Tibial artery (tissue), 4 donors: ENCODE data around the gene CDK4.

Source experiments
- DNase-seq, 2 donors: peaks; one replicate each; pipeline ENCODE4 v3.0.0-alpha.2; 2019
- H3K27ac ChIP-seq, 2 donors: fragments of 200-600 bp; sonication (generic) in 1 of 2; 1 replicate in 1 of 2; 2 replicates in 1 of 2; pipeline ENCODE4 v1.5.1; 2018 to 2019; ENCODE audit warnings: mild to moderate bottlenecking in 1 of 2
- H3K27me3 ChIP-seq, 2 donors: fragments of 200-600 bp; sonication (generic) in 1 of 2; one replicate each; pipeline versions ENCODE4 v1.5.1 to v1.6.0; 2016 to 2019
- H3K36me3 ChIP-seq, 3 donors: fragments of 200-600 bp; sonication (generic) in 2 of 3; one replicate each; pipeline ENCODE4 v1.5.1; 2016 to 2019; ENCODE audit warnings: mild to moderate bottlenecking in 2 of 3
- H3K4me1 ChIP-seq, 4 donors: fragments of 200-600 bp; sonication (generic) in 2 of 4; 1 replicate in 3 of 4; 2 replicates in 1 of 4; pipeline ENCODE4 v1.5.1; 2016 to 2019
- H3K4me3 ChIP-seq, 2 donors: fragments of 200-600 bp; sonication (generic) in 1 of 2; 1 replicate in 1 of 2; 2 replicates in 1 of 2; pipeline ENCODE4 v1.5.1; 2018 to 2019; ENCODE audit warnings: mild to moderate bottlenecking in 2 of 2
- H3K9me3 ChIP-seq, 3 donors: fragments of 200-600 bp; sonication (generic) in 1 of 3; one replicate each; pipeline ENCODE4 v1.5.1; 2016 to 2019
- CTCF ChIP-seq, 2 experiments: fragments of 200-600 bp in 1 of 2; fragments of 450-650 bp in 1 of 2; IDR thresholded peaks; one replicate each; pipeline ENCODE4 v1.5.1; 2017 to 2019; ENCODE audit warnings: antibody characterized with exemption in 2 of 2, mild to moderate bottlenecking in 1 of 2, moderate library complexity in 1 of 2
- intact Hi-C: fragments of 100-400 bp; cut with DNase I; formaldehyde crosslinking; loops from one replicate; pipeline ENCODE4 v1.15.0; 2023; ENCODE audit warnings: low total_unique reads

CDK4 gene

GRCh38 chr12:57731411-57732080 lies 20.6 kb downstream of the CDK4 start:
- DNase-seq, result no peak
- H3K36me3 ChIP-seq, result no peaks in the 10 kb centered on the region
- TF ChIP-seq CTCF (IDR thresholded peaks at IDR 0.05), result no peak
- H3K4me3 ChIP-seq, result no peak overlapping the region
- peaks cover 0 to 58% of the 10 kb centered on the region in 2 donors for H3K27me3 ChIP-seq
- H3K4me1 ChIP-seq, result peaks cover 0 to 24% (median 13%) of the 10 kb centered on the region in 4 donors
- H3K27ac ChIP-seq, result no peak overlapping the region
- no peaks in the 10 kb centered on the region for H3K9me3 ChIP-seq
- intact Hi-C loops, result no loop called here

- no peak for DNase-seq
- H3K36me3 ChIP-seq, result no peaks in the 10 kb centered on the region
- no peak for TF ChIP-seq CTCF (IDR thresholded peaks at IDR 0.05)
- peaks cover 0 to 55% of the 10 kb centered on the region in 2 donors for H3K27me3 ChIP-seq
- intact Hi-C loops, result no loop called here
- H3K4me1 ChIP-seq, result peaks cover 0 to 22% (median 15%) of the 10 kb centered on the region in 4 donors
- H3K27ac ChIP-seq, result no peak overlapping the region
- H3K4me3 ChIP-seq, result no peak overlapping the region
- no peaks in the 10 kb centered on the region for H3K9me3 ChIP-seq
These were observed 21.6 kb downstream of the CDK4 start for GRCh38 chr12:57730336-57731067.

- Histone ChIP-seq H3K36me3 (no peaks in the 10 kb centered on the region), H3K27ac (no peak overlapping the region), H3K4me1 (peaks cover 0 to 19% (median 15%) of the 10 kb centered on the region in 4 donors), H3K9me3 (no peaks in the 10 kb centered on the region), H3K4me3 (no peak overlapping the region), H3K27me3 (peaks cover 0 to 53% of the 10 kb centered on the region in 2 donors)
- no peak for DNase-seq
- no peak for TF ChIP-seq CTCF (IDR thresholded peaks at IDR 0.05)
- intact Hi-C loops, result loop anchor here (10.0 kb wide), 1 partner anchor 175 kb away; no protein-coding TSS in a partner anchor
These were observed 22.7 kb downstream of the CDK4 start for GRCh38 chr12:57729321-57729844.

GRCh38 chr12:57727758-57728395 lies 24.2 kb downstream of the CDK4 start:
- peaks cover 0 to 19% (median 15%) of the 10 kb centered on the region in 4 donors for H3K4me1 ChIP-seq
- intact Hi-C loops, result loop anchor here (10.0 kb wide), 1 partner anchor 177 kb away; no protein-coding TSS in a partner anchor
- no peaks in the 10 kb centered on the region for H3K36me3 ChIP-seq
- no peaks in the 10 kb centered on the region for H3K9me3 ChIP-seq
- no peak for TF ChIP-seq CTCF (IDR thresholded peaks at IDR 0.05)
- no peak overlapping the region for H3K27ac ChIP-seq
- DNase-seq, result no peak
- H3K4me3 ChIP-seq, result no peak overlapping the region
- peaks cover 0 to 41% of the 10 kb centered on the region in 2 donors for H3K27me3 ChIP-seq

- intact Hi-C loops, result loop anchor here (10.0 kb wide), 1 partner anchor 178 kb away; no protein-coding TSS in a partner anchor
- Histone ChIP-seq H3K9me3 (no peaks in the 10 kb centered on the region), H3K36me3 (peaks cover 0 to 1% (median 0%) of the 10 kb centered on the region in 3 donors), H3K27me3 (peaks cover 0 to 33% of the 10 kb centered on the region in 2 donors), H3K4me3 (peak overlapping the region; percentile 62 to 86), H3K27ac (peak overlapping the region; percentile 65 to 73), H3K4me1 (peaks cover 0 to 19% (median 15%) of the 10 kb centered on the region in 4 donors)
- peak; percentile 31 to 34 for TF ChIP-seq CTCF (IDR thresholded peaks at IDR 0.05)
- DNase-seq, result no peak
These were observed 25.0 kb downstream of the CDK4 start for GRCh38 chr12:57726884-57727757.
